Left forelimb (tissue), 1 donor: ENCODE data around the gene FXYD2.

Experiments used
- DNase-seq: peaks from one replicate; pipeline ENCODE4 v3.0.0-alpha.2; 2018; ENCODE audit warnings: low spot score

The FXYD2 gene

GRCh38 chr11:117857734-117858414 is 33.3 kb upstream of the FXYD2 start:
- DNase-seq: peak; percentile 61

- DNase-seq: peak; percentile 52
These were observed 31.5 kb upstream of the FXYD2 start for GRCh38 chr11:117855912-117856651.

- peak; percentile 50 for DNase-seq
These were observed 30.8 kb upstream of the FXYD2 start for GRCh38 chr11:117855186-117855845.

- DNase-seq: no peak
These were observed 27.8 kb upstream of the FXYD2 start for GRCh38 chr11:117852309-117852708.

- DNase-seq: peak; percentile 31
These were observed 27.3 kb upstream of the FXYD2 start for GRCh38 chr11:117851852-117852251.

- peak; percentile 61 for DNase-seq
These were observed 26.6 kb upstream of the FXYD2 start for GRCh38 chr11:117851106-117851505.

- DNase-seq: peak; percentile 15
These were observed 25.4 kb upstream of the FXYD2 start for GRCh38 chr11:117849781-117850414.

- peak; percentile 85 for DNase-seq
These were observed 19.3 kb upstream of the FXYD2 start for GRCh38 chr11:117843666-117844484.

- DNase-seq: peak; percentile 61
These were observed 17.8 kb upstream of the FXYD2 start for GRCh38 chr11:117842131-117842941.

GRCh38 chr11:117841551-117842031 is 17.0 kb upstream of the FXYD2 start:
- DNase-seq: peak; percentile 41

- DNase-seq: peak; percentile 46
These were observed 16.5 kb upstream of the FXYD2 start for GRCh38 chr11:117840881-117841550.

- peak; percentile 36 for DNase-seq
These were observed 15.6 kb upstream of the FXYD2 start for GRCh38 chr11:117839936-117840813.

- peak; percentile 26 for DNase-seq
These were observed 14.9 kb upstream of the FXYD2 start for GRCh38 chr11:117839380-117839881.

- peak; percentile 50 for DNase-seq
These were observed 14.4 kb upstream of the FXYD2 start for GRCh38 chr11:117838901-117839300.

- DNase-seq: peak; percentile 33
These were observed 13.2 kb upstream of the FXYD2 start for GRCh38 chr11:117837791-117838190.

GRCh38 chr11:117837070-117837776 is 12.7 kb upstream of the FXYD2 start:
- peak; percentile 37 for DNase-seq

GRCh38 chr11:117836077-117836960 is 11.8 kb upstream of the FXYD2 start:
- DNase-seq: peak; percentile 22
